ENCODE data around the gene CCDC27.

The CCDC27 gene

GRCh38 chr1:3752400-3752945 lies at the start of gene CCDC27:
Gene CCDC27 (plus strand): TSS chr1:3752450. CDS start chr1:3752482, 32 bp downstream.
- DNase-seq (ENCODE audit: low spot score) = no peak
- peaks cover 2% of the 10 kb centered on the region for H3K27me3 Mint-ChIP-seq (ENCODE audit: low read depth)
- H3K4me1 Mint-ChIP-seq (ENCODE audit: low read depth) = peaks cover 6% of the 10 kb centered on the region
- no peak within 1 kb of the TSS for H3K4me3 Mint-ChIP-seq
- no peaks in the 10 kb centered on the region for H3K36me3 Mint-ChIP-seq (ENCODE audit: low read depth)
- H3K9me3 Mint-ChIP-seq = no peaks in the 10 kb centered on the region
- H3K27ac Mint-ChIP-seq = no peak within 1 kb of the TSS

GRCh38 chr1:3702528-3702927 lies 49.7 kb upstream of the CCDC27 start:
- no peak overlapping the region for H3K4me3 Mint-ChIP-seq
- H3K27ac Mint-ChIP-seq = no peak overlapping the region
- no peaks in the 10 kb centered on the region for H3K27me3 Mint-ChIP-seq (ENCODE audit: low read depth)
- no peaks in the 10 kb centered on the region for H3K9me3 Mint-ChIP-seq
- peaks cover 4% of the 10 kb centered on the region for H3K4me1 Mint-ChIP-seq (ENCODE audit: low read depth)
- H3K36me3 Mint-ChIP-seq (ENCODE audit: low read depth) = no peaks in the 10 kb centered on the region
- DNase-seq (ENCODE audit: low spot score) = no peak

GRCh38 chr1:3702990-3703728 lies 49.1 kb upstream of the CCDC27 start:
- no peak overlapping the region for H3K4me3 Mint-ChIP-seq
- DNase-seq (ENCODE audit: low spot score) = no peak
- no peaks in the 10 kb centered on the region for H3K27me3 Mint-ChIP-seq (ENCODE audit: low read depth)

GRCh38 chr1:3703786-3704371 lies 48.4 kb upstream of the CCDC27 start:
- Mint-ChIP-seq H3K27ac (peak overlapping the region; percentile 45), H3K4me3 (peak overlapping the region; percentile 34), H3K4me1 (ENCODE audit: low read depth) (peaks cover 4% of the 10 kb centered on the region)

More at GRCh38 chr1:3702990-3703728, 49.1 kb upstream of the CCDC27 start:
- Mint-ChIP-seq H3K36me3 (ENCODE audit: low read depth) (no peaks in the 10 kb centered on the region), H3K27ac (no peak overlapping the region), H3K9me3 (no peaks in the 10 kb centered on the region), H3K4me1 (ENCODE audit: low read depth) (peaks cover 4% of the 10 kb centered on the region)

GRCh38 chr1:3705341-3705950 lies 46.8 kb upstream of the CCDC27 start:
- Mint-ChIP-seq H3K4me3 (no peak overlapping the region), H3K9me3 (no peaks in the 10 kb centered on the region), H3K27ac (no peak overlapping the region), H3K36me3 (ENCODE audit: low read depth) (no peaks in the 10 kb centered on the region), H3K4me1 (ENCODE audit: low read depth) (peaks cover 4% of the 10 kb centered on the region), H3K27me3 (ENCODE audit: low read depth) (no peaks in the 10 kb centered on the region)
- no peak for DNase-seq (ENCODE audit: low spot score)

More at GRCh38 chr1:3703786-3704371, 48.4 kb upstream of the CCDC27 start:
- no peaks in the 10 kb centered on the region for H3K27me3 Mint-ChIP-seq (ENCODE audit: low read depth)
- no peak for DNase-seq (ENCODE audit: low spot score)
- H3K36me3 Mint-ChIP-seq (ENCODE audit: low read depth) = no peaks in the 10 kb centered on the region
- H3K9me3 Mint-ChIP-seq = no peaks in the 10 kb centered on the region

- Mint-ChIP-seq H3K4me1 (ENCODE audit: low read depth) (peaks cover 4% of the 10 kb centered on the region), H3K9me3 (no peaks in the 10 kb centered on the region), H3K27ac (no peak overlapping the region), H3K4me3 (no peak overlapping the region), H3K27me3 (ENCODE audit: low read depth) (no peaks in the 10 kb centered on the region), H3K36me3 (ENCODE audit: low read depth) (no peaks in the 10 kb centered on the region)
- no peak for DNase-seq (ENCODE audit: low spot score)
These were observed 45.5 kb upstream of the CCDC27 start for GRCh38 chr1:3706651-3707297.

- H3K27me3 Mint-ChIP-seq (ENCODE audit: low read depth) = no peaks in the 10 kb centered on the region
These were observed 44.8 kb upstream of the CCDC27 start for GRCh38 chr1:3707298-3707938.

GRCh38 chr1:3707939-3708328 lies 44.3 kb upstream of the CCDC27 start:
- Mint-ChIP-seq H3K4me1 (ENCODE audit: low read depth) (peaks cover 4% of the 10 kb centered on the region), H3K9me3 (no peaks in the 10 kb centered on the region), H3K27ac (no peak overlapping the region), H3K27me3 (ENCODE audit: low read depth) (no peaks in the 10 kb centered on the region), H3K4me3 (no peak overlapping the region), H3K36me3 (ENCODE audit: low read depth) (no peaks in the 10 kb centered on the region)
- DNase-seq (ENCODE audit: low spot score) = no peak

More at GRCh38 chr1:3707298-3707938, 44.8 kb upstream of the CCDC27 start:
- DNase-seq (ENCODE audit: low spot score) = no peak
- H3K27ac Mint-ChIP-seq = no peak overlapping the region
- no peaks in the 10 kb centered on the region for H3K36me3 Mint-ChIP-seq (ENCODE audit: low read depth)
- no peaks in the 10 kb centered on the region for H3K9me3 Mint-ChIP-seq
- no peak overlapping the region for H3K4me3 Mint-ChIP-seq
- peaks cover 4% of the 10 kb centered on the region for H3K4me1 Mint-ChIP-seq (ENCODE audit: low read depth)

- Mint-ChIP-seq H3K9me3 (no peaks in the 10 kb centered on the region), H3K36me3 (ENCODE audit: low read depth) (no peaks in the 10 kb centered on the region), H3K4me1 (ENCODE audit: low read depth) (peaks cover 4% of the 10 kb centered on the region), H3K4me3 (no peak overlapping the region), H3K27me3 (ENCODE audit: low read depth) (no peaks in the 10 kb centered on the region), H3K27ac (no peak overlapping the region)
- DNase-seq (ENCODE audit: low spot score) = no peak
These were observed 43.5 kb upstream of the CCDC27 start for GRCh38 chr1:3708791-3709190.

- Mint-ChIP-seq H3K27me3 (ENCODE audit: low read depth) (no peaks in the 10 kb centered on the region), H3K27ac (no peak overlapping the region), H3K9me3 (no peaks in the 10 kb centered on the region), H3K36me3 (ENCODE audit: low read depth) (no peaks in the 10 kb centered on the region), H3K4me1 (ENCODE audit: low read depth) (no peaks in the 10 kb centered on the region), H3K4me3 (no peak overlapping the region)
- DNase-seq (ENCODE audit: low spot score) = no peak
These were observed 42.0 kb upstream of the CCDC27 start for GRCh38 chr1:3710251-3710650.

GRCh38 chr1:3711381-3711779 lies 40.9 kb upstream of the CCDC27 start:
- Mint-ChIP-seq H3K9me3 (no peaks in the 10 kb centered on the region), H3K4me3 (no peak overlapping the region), H3K4me1 (ENCODE audit: low read depth) (no peaks in the 10 kb centered on the region), H3K36me3 (ENCODE audit: low read depth) (no peaks in the 10 kb centered on the region), H3K27me3 (ENCODE audit: low read depth) (no peaks in the 10 kb centered on the region), H3K27ac (no peak overlapping the region)
- DNase-seq (ENCODE audit: low spot score) = no peak

GRCh38 chr1:3711780-3712451 lies 40.3 kb upstream of the CCDC27 start:
- H3K4me3 Mint-ChIP-seq = no peak overlapping the region
- H3K36me3 Mint-ChIP-seq (ENCODE audit: low read depth) = no peaks in the 10 kb centered on the region
- DNase-seq (ENCODE audit: low spot score) = no peak
- H3K9me3 Mint-ChIP-seq = no peaks in the 10 kb centered on the region
- no peaks in the 10 kb centered on the region for H3K27me3 Mint-ChIP-seq (ENCODE audit: low read depth)
- H3K27ac Mint-ChIP-seq = no peak overlapping the region
- H3K4me1 Mint-ChIP-seq (ENCODE audit: low read depth) = no peaks in the 10 kb centered on the region

Data from T-helper 2 cell treated with Interferon-gamma antibody and Interleukin-4, amounts not matched to agents 5 μg/mL and 100 μg/mL, for 36 hours (primary cell).